Vagina (tissue), 2 donors: ENCODE results near the gene COPG1. TPM values are rescaled to one million over a fixed set of nuclear protein-coding genes. Genes with fewer than 3 reads are reported as not detected.

Source experiments
- DNase-seq, 2 donors: peaks; one replicate each; pipeline ENCODE4 v3.0.0-alpha.2; 2017; ENCODE audit errors: extremely low spot score in 2 of 2
- H3K27ac ChIP-seq: fragments of 200-600 bp; sonication (generic); one replicate; pipeline ENCODE4 v1.5.1; 2019
- H3K27me3 ChIP-seq: fragments of 200-600 bp; sonication (generic); one replicate; pipeline ENCODE4 v1.5.1; 2019
- H3K36me3 ChIP-seq, 2 donors: fragments of 200-600 bp; sonication (generic); one replicate each; pipeline ENCODE4 v1.5.1; 2017 to 2019
- H3K4me1 ChIP-seq: fragments of 200-600 bp; sonication (generic); one replicate; pipeline ENCODE4 v1.5.1; 2019
- H3K4me3 ChIP-seq, 2 donors: fragments of 200-600 bp; sonication (generic); 1 replicate in 1 of 2; 2 replicates in 1 of 2; pipeline ENCODE4 v1.5.1; 2016 to 2019
- H3K9me3 ChIP-seq: fragments of 200-600 bp; sonication (generic); one replicate; pipeline ENCODE4 v1.5.1; 2019
- POLR2A ChIP-seq, 2 donors: fragments of 450-650 bp; IDR thresholded peaks; one replicate each; pipeline ENCODE4 v1.6.1; 2017; ENCODE audit warnings: antibody characterized with exemption in 2 of 2, mild to moderate bottlenecking in 2 of 2, moderate library complexity in 2 of 2
- POLR2AphosphoS5 ChIP-seq, 2 donors: sonication (generic); formaldehyde crosslinking; IDR thresholded peaks; one replicate each; pipeline ENCODE4 v1.9.0; 2017; ENCODE audit warnings: antibody characterized with exemption in 2 of 2, mild to moderate bottlenecking in 2 of 2, low read depth in 1 of 2; ENCODE audit not compliant: insufficient read depth in 1 of 2
- intact Hi-C: fragments of 100-400 bp; cut with DNase I; formaldehyde crosslinking; loops from one replicate; pipeline ENCODE4 v1.15.1; 2023
- total RNA-seq: library from RNA; depleted of rRNA; stranded (reverse); fragments of >200 nt; gene quantifications from one replicate; pipeline ENCODE4 v1.2.3, GENCODE V29; 2016
- TF ChIP-seq, protein P1 (sequence below), 3 experiments: fragments of 450-650 bp in 2 of 3; fragments of 200-600 bp in 1 of 3; sonication (generic) in 1 of 3; IDR thresholded peaks; one replicate each; pipeline ENCODE4 v1.5.1; 2017 to 2019; ENCODE audit warnings: antibody characterized with exemption in 3 of 3, mild to moderate bottlenecking in 2 of 3, moderate library complexity in 2 of 3

COPG1 gene
- total RNA-seq, 1 donor from 2014 or later, result 76.4 TPM

DNA sequence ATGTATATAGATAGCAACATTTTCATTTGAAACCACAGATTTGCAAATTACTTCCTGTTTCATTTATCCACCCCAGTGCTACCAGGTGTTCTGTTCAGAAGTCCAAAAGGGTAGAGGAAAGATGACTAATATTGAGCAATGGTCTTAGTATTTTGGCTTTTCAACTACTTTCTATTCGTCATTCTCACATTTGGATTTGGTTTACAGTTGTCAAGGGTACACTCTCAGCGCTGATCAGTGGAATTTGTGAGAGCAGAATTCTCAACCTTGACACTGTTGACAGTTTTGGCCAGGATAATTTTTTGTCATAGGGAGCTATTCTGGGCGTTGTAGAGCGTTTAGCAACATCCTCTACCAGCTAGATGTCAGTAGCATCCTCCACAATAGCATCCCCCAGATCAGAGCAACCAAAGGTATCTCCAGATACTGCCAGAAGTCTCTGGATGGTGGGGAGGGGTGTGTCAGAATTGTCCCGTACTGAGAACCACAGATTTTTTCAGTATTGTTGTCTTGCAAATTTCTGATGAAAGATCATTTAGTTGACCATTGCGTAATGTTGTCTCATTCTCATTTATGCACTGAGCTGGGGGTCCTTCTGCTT is 33.4 kb downstream of the COPG1 start:
- peaks cover 37% of the 10 kb centered on the region for H3K4me1 ChIP-seq
- no peaks in the 10 kb centered on the region for H3K36me3 ChIP-seq
- no peaks in the 10 kb centered on the region for H3K27me3 ChIP-seq
- no peak overlapping the region for H3K4me3 ChIP-seq
- TF ChIP-seq, protein P1, sequence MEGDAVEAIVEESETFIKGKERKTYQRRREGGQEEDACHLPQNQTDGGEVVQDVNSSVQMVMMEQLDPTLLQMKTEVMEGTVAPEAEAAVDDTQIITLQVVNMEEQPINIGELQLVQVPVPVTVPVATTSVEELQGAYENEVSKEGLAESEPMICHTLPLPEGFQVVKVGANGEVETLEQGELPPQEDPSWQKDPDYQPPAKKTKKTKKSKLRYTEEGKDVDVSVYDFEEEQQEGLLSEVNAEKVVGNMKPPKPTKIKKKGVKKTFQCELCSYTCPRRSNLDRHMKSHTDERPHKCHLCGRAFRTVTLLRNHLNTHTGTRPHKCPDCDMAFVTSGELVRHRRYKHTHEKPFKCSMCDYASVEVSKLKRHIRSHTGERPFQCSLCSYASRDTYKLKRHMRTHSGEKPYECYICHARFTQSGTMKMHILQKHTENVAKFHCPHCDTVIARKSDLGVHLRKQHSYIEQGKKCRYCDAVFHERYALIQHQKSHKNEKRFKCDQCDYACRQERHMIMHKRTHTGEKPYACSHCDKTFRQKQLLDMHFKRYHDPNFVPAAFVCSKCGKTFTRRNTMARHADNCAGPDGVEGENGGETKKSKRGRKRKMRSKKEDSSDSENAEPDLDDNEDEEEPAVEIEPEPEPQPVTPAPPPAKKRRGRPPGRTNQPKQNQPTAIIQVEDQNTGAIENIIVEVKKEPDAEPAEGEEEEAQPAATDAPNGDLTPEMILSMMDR (IDR thresholded peaks at IDR 0.05), result no peak
- TF ChIP-seq POLR2AphosphoS5 (IDR thresholded peaks at IDR 0.05; ENCODE audit: insufficient read depth in 1 of 2, low read depth in 1 of 2) (no peak), POLR2A (IDR thresholded peaks at IDR 0.05) (no peak)
- H3K27ac ChIP-seq, result no peak overlapping the region
- intact Hi-C loops, result no loop called here
- DNase-seq, result no peak
- H3K9me3 ChIP-seq, result no peaks in the 10 kb centered on the region

DNA sequence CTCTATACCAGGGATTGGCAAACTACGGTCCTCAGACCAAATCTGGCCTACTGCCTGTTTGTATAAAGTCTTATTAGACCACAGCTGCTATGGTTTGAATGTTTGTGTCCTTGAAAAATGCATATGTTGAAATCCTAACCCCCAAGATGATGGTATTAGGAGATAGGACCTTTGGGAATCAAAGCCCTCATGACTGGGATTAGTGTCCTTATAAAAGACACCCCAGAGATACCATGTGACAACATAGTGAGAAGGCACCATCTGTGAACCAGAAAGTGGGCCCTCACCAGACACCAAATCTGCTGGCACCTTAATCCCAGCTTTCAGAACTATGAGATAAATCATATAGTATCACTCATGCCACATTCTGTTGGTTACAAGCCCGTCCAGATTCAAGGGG is 36.7 kb downstream of the COPG1 start:
- Histone ChIP-seq H3K4me3 (no peak overlapping the region), H3K4me1 (peaks cover 14% of the 10 kb centered on the region), H3K36me3 (peaks cover 0 to 13% of the 10 kb centered on the region in 2 donors), H3K27ac (no peak overlapping the region), H3K9me3 (no peaks in the 10 kb centered on the region), H3K27me3 (no peaks in the 10 kb centered on the region)
- TF ChIP-seq POLR2AphosphoS5 (IDR thresholded peaks at IDR 0.05; ENCODE audit: insufficient read depth in 1 of 2, low read depth in 1 of 2) (no peak), POLR2A (IDR thresholded peaks at IDR 0.05) (no peak)
- TF ChIP-seq, protein P1 (IDR thresholded peaks at IDR 0.05), result no peak
- no peak for DNase-seq
- intact Hi-C loops, result no loop called here

DNA sequence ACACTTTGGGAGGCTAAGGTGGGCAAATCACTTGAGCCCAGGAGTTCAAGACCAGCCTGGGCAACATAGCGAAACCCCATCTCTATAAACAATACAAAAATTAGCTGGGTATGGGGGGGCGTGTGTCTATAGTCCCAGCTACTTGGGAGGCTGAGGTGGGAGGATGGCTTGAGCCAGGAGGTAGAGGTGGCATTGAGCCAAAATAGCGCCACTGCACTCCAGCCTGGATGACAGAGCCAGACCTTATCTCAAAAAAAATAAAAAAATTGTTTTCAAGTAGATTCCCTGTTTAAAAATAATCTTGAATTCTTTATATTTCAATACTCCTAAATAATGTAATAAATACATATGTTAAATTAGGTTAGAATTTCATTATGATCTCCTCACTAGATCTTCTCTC is 39.0 kb downstream of the COPG1 start:
- intact Hi-C loops, result no loop called here
- Histone ChIP-seq H3K27ac (no peak overlapping the region), H3K36me3 (peaks cover 0 to 27% of the 10 kb centered on the region in 2 donors), H3K27me3 (no peaks in the 10 kb centered on the region), H3K9me3 (no peaks in the 10 kb centered on the region), H3K4me1 (no peaks in the 10 kb centered on the region), H3K4me3 (no peak overlapping the region)
- DNase-seq, result no peak
- no peak for TF ChIP-seq POLR2A (IDR thresholded peaks at IDR 0.05)
- TF ChIP-seq, protein P1 (IDR thresholded peaks at IDR 0.05), result no peak
- no peak for TF ChIP-seq POLR2AphosphoS5 (IDR thresholded peaks at IDR 0.05; ENCODE audit: insufficient read depth in 1 of 2, low read depth in 1 of 2)

DNA sequence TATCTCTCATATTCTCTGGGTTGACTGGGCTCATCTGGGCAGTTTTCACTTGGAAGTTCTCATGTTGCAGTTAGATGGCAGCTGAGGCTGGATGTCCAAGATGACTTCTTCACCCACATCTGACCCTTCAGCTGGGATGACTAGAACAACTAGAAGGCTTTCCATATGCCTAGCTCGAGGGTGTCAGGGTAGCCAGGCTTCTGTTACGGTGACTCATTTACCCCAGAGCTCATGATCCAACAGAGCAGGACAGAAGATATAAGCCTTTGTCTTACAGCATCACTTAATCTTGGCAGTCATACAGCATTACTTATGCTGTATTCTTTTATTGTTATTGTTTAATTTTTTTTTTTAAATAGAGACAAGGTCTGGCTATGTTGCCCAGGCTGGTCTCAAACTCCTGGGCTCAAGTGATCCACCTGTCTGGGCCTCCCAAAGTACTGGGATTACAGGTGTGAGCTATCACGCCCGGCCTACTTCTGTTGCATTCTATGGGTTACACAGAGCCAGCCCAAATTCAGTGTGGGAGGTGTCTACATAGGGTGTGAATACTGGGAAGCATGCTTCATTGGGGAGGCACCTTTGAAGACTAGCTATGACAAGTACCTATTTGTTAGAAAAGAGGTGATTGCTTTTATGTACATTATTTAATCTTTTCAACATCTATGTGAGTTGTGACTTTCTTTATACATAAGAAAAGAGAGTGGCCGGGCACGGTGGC is 40.0 kb downstream of the COPG1 start:
- no peaks in the 10 kb centered on the region for H3K27me3 ChIP-seq
- no peaks in the 10 kb centered on the region for H3K9me3 ChIP-seq
- H3K36me3 ChIP-seq, result peaks cover 0 to 27% of the 10 kb centered on the region in 2 donors
- H3K4me3 ChIP-seq, result no peak overlapping the region
- H3K4me1 ChIP-seq, result no peaks in the 10 kb centered on the region
- no peak for DNase-seq
- TF ChIP-seq, protein P1 (IDR thresholded peaks at IDR 0.05), result no peak
- TF ChIP-seq POLR2AphosphoS5 (IDR thresholded peaks at IDR 0.05; ENCODE audit: insufficient read depth in 1 of 2, low read depth in 1 of 2) (no peak), POLR2A (IDR thresholded peaks at IDR 0.05) (no peak)
- H3K27ac ChIP-seq, result no peak overlapping the region
- intact Hi-C loops, result no loop called here
